ENCODE data around the gene IFNL4. TPM values are rescaled to one million over a fixed set of nuclear protein-coding genes. Genes with fewer than 3 reads are reported as not detected.
"Not testable (repeated sequence)": the region's sequence is repeated elsewhere in the genome, so short reads cannot be mapped to it uniquely, and the experiment has no call there.

IFNL4 gene
- total RNA-seq, 1 experiment from 2014 or later = not detected

- Histone ChIP-seq H3K79me2 (ENCODE audit: insufficient read depth, low read length) (no peaks in the 10 kb centered on the region), H3K9me3 (ENCODE audit: control insufficient read depth, low read depth, low read length) (no peaks in the 10 kb centered on the region), H3K79me1 (ENCODE audit: insufficient read depth, low read depth, low read length, poor library complexity, severe bottlenecking) (no peaks in the 10 kb centered on the region), H3K9ac (ENCODE audit: extremely low read depth, insufficient read length, low read length) (no peak overlapping the region), H3K4ac (ENCODE audit: low read depth, low read length) (no peak overlapping the region), H4K8ac (replicated peaks; ENCODE audit: insufficient read length, low read depth, low read length) (no peak overlapping the region), H3K56ac (ENCODE audit: insufficient read length, low read depth, low read length) (no peak overlapping the region), H2BK5ac (ENCODE audit: insufficient read length, low read length) (no peak overlapping the region), H3K4me2 (ENCODE audit: insufficient read depth, insufficient read length, low read length) (no peak overlapping the region), H2BK15ac (ENCODE audit: low read depth, low read length) (no peak overlapping the region), H3K4me1 (ENCODE audit: insufficient read depth, low read length) (no peaks in the 10 kb centered on the region), H3K27ac (ENCODE audit: insufficient read length, low read depth, low read length) (no peak overlapping the region), H3T11ph (ENCODE audit: low read length) (no peak overlapping the region), H4K20me1 (ENCODE audit: control insufficient read depth, insufficient read depth, insufficient read length) (no peaks in the 10 kb centered on the region), H2AK5ac (ENCODE audit: insufficient read length, low read length) (no peak overlapping the region), H2BK12ac (ENCODE audit: insufficient read length, low read depth, low read length) (no peak overlapping the region), H4K5ac (ENCODE audit: insufficient read length, low read depth, low read length) (no peak overlapping the region), H2BK120ac (ENCODE audit: low read depth, low read length, poor library complexity, severe bottlenecking) (no peak overlapping the region), H3K23ac (ENCODE audit: insufficient read length, low read depth, low read length) (no peak overlapping the region), H3K27me3 (ENCODE audit: insufficient read depth, low read length) (peaks cover 2% of the 10 kb centered on the region; the same call in 1 of the 2 replicates), H3K18ac (ENCODE audit: insufficient read length, low read depth, low read length) (no peak overlapping the region), H4K91ac (ENCODE audit: insufficient read length, low read depth, low read length) (no peak overlapping the region), H2AFZ (ENCODE audit: low read length) (no peak overlapping the region), H3K14ac (ENCODE audit: insufficient read depth, low read length) (no peak overlapping the region), H2BK20ac (ENCODE audit: low read depth, low read length, poor library complexity, severe bottlenecking) (no peak overlapping the region), H3K23me2 (ENCODE audit: insufficient read length, low read depth, low read length, poor library complexity, severe bottlenecking) (no peaks in the 10 kb centered on the region)
- no CpG with 5 or more reads among the region's 5 CpGs for WGBS (ENCODE audit: extremely low coverage, insufficient read length, low lambda C conversion rate)
- no peaks in the 10 kb centered on the region for H3K4me1 Mint-ChIP-seq
- no peak overlapping the region for H3K4me3 Mint-ChIP-seq
- H3K27ac Mint-ChIP-seq = no peak overlapping the region
- DNase-seq = no peak
- peaks cover 47% of the 10 kb centered on the region for H3K27me3 Mint-ChIP-seq (ENCODE audit: low read depth)
- peaks cover 12 to 15% of the 10 kb centered on the region in 2 experiments for H3K9me3 Mint-ChIP-seq
- TF ChIP-seq, protein P1, sequence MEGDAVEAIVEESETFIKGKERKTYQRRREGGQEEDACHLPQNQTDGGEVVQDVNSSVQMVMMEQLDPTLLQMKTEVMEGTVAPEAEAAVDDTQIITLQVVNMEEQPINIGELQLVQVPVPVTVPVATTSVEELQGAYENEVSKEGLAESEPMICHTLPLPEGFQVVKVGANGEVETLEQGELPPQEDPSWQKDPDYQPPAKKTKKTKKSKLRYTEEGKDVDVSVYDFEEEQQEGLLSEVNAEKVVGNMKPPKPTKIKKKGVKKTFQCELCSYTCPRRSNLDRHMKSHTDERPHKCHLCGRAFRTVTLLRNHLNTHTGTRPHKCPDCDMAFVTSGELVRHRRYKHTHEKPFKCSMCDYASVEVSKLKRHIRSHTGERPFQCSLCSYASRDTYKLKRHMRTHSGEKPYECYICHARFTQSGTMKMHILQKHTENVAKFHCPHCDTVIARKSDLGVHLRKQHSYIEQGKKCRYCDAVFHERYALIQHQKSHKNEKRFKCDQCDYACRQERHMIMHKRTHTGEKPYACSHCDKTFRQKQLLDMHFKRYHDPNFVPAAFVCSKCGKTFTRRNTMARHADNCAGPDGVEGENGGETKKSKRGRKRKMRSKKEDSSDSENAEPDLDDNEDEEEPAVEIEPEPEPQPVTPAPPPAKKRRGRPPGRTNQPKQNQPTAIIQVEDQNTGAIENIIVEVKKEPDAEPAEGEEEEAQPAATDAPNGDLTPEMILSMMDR (conservative IDR thresholded peaks at IDR 0.05) = no peak
- H3K36me3 Mint-ChIP-seq (ENCODE audit: insufficient read depth in 1 of 3, low read depth in 3 of 3) = peaks cover 0 to 2% (median 0%) of the 10 kb centered on the region in 3 experiments; a peak in 2 of 7 replicates
Measured at GRCh38 chr19:39217094-39217493, 31.6 kb downstream of the IFNL4 start.

- not testable (repeated sequence) for H3K18ac ChIP-seq (ENCODE audit: insufficient read length, low read depth, low read length); H2BK15ac ChIP-seq (ENCODE audit: low read depth, low read length); H3K4me3 Mint-ChIP-seq; H3K27ac ChIP-seq (ENCODE audit: insufficient read length, low read depth, low read length); H2AK5ac ChIP-seq (ENCODE audit: insufficient read length, low read length); H3K4me2 ChIP-seq (ENCODE audit: insufficient read depth, insufficient read length, low read length); H4K5ac ChIP-seq (ENCODE audit: insufficient read length, low read depth, low read length); H3K4me1 ChIP-seq (ENCODE audit: insufficient read depth, low read length); H2BK12ac ChIP-seq (ENCODE audit: insufficient read length, low read depth, low read length); H4K8ac ChIP-seq (replicated peaks; ENCODE audit: insufficient read length, low read depth, low read length); H3K27me3 ChIP-seq (ENCODE audit: insufficient read depth, low read length); H3T11ph ChIP-seq (ENCODE audit: low read length); H3K23ac ChIP-seq (ENCODE audit: insufficient read length, low read depth, low read length); H3K27ac Mint-ChIP-seq; H2BK5ac ChIP-seq (ENCODE audit: insufficient read length, low read length); H3K14ac ChIP-seq (ENCODE audit: insufficient read depth, low read length); H2BK20ac ChIP-seq (ENCODE audit: low read depth, low read length, poor library complexity, severe bottlenecking); H3K79me1 ChIP-seq (ENCODE audit: insufficient read depth, low read depth, low read length, poor library complexity, severe bottlenecking); H4K91ac ChIP-seq (ENCODE audit: insufficient read length, low read depth, low read length); H3K9me3 ChIP-seq (ENCODE audit: control insufficient read depth, low read depth, low read length); H2AFZ ChIP-seq (ENCODE audit: low read length); H3K79me2 ChIP-seq (ENCODE audit: insufficient read depth, low read length); DNase-seq; H3K4ac ChIP-seq (ENCODE audit: low read depth, low read length); H3K4me1 Mint-ChIP-seq; H3K23me2 ChIP-seq (ENCODE audit: insufficient read length, low read depth, low read length, poor library complexity, severe bottlenecking); H3K9ac ChIP-seq (ENCODE audit: extremely low read depth, insufficient read length, low read length); H3K36me3 Mint-ChIP-seq (ENCODE audit: insufficient read depth in 1 of 3, low read depth in 3 of 3); H2BK120ac ChIP-seq (ENCODE audit: low read depth, low read length, poor library complexity, severe bottlenecking); H3K56ac ChIP-seq (ENCODE audit: insufficient read length, low read depth, low read length); H4K20me1 ChIP-seq (ENCODE audit: control insufficient read depth, insufficient read depth, insufficient read length)
- no CpG with 5 or more reads among the region's 3 CpGs for WGBS (ENCODE audit: extremely low coverage, insufficient read length, low lambda C conversion rate)
- peaks cover 12 to 15% of the 10 kb centered on the region in 2 experiments for H3K9me3 Mint-ChIP-seq
- H3K27me3 Mint-ChIP-seq (ENCODE audit: low read depth) = peaks cover 33% of the 10 kb centered on the region
Measured at GRCh38 chr19:39215323-39215722, 33.3 kb downstream of the IFNL4 start.
